Regular cardiac myocyte (primary cell): ENCODE results near the gene CAPNS1. TPM values are rescaled to one million over a fixed set of nuclear protein-coding genes. Genes with fewer than 3 reads are reported as not detected.

Experiments
- total RNA-seq: library from RNA; depleted of rRNA; stranded (reverse); fragments of >200 nt; gene quantifications from 2 replicates; pipeline ENCODE4 v1.2.3, GENCODE V29; 2014

The CAPNS1 gene
- total RNA-seq: 198 and 306 TPM in 2 replicates

GRCh38 chr19:36139473-36140303, at the start of gene CAPNS1:
TSS of gene CAPNS1 (plus strand) at chr19:36140066. CDS start at chr19:36141012, 946 bp downstream.

DNA sequence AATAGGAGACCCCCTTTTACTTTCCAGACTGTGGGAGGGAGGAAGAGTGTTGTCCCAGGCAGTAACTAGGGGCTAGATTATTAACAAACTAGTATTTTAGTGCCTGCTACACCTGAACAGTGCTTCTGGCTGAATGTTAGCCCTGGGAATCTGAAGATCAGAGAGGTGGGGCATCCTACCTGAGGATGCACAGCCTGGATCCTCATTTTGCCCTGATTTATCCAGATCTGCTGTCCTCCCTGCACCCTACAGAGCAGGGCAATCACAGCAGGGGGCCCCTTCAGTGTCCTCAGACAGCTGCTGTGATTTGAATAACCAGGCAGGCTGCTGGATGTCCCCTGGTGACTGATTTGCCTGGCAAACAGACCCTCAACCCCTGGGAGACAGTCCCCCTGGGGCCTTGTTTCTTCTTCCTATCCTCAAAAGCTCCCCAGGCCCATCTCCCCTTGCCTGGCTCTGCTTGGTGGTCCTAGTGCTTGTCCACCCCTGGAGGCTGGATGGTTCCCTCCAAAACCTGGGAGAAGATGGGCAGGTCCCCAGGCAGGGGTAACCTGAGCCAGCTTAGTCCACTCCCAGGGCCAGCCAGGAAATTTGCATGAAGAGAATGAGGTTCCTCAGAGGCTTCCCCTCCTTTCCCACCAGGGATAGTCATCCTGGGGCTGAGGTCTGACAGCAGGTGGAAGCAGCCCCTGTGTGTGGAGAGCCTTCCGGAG, 29.2 kb upstream of the CAPNS1 start, which contains the start of gene OVOL3:
OVOL3 (plus strand) TSS at position 657 of the 713 bp plus-strand sequence. CDS start 60 bp downstream, outside the sequence.

GRCh38 chr19:36114721-36115452, 25.0 kb upstream of the CAPNS1 start, which contains the start of gene POLR2I:
TSS of gene POLR2I (minus strand) at chr19:36114875. CDS start at chr19:36114856, 19 bp downstream.

GRCh38 chr19:36115453-36116343, 24.2 kb upstream of the CAPNS1 start, which contains the start of gene TBCB:
TSS of gene TBCB (plus strand) at chr19:36115468. CDS start at chr19:36115561, 93 bp downstream.

GRCh38 chr19:36152352-36153091, 12.7 kb downstream of the CAPNS1 start, which contains the start of gene COX7A1:
TSS of gene COX7A1 (minus strand) at chr19:36152447. CDS start at chr19:36152407, 40 bp downstream.

Other genes with a start within 250 kb of the CAPNS1 start
- gene NFKBID, start 239.5 kb upstream of the CAPNS1 start, total RNA-seq: 2.0 and 2.5 TPM in 2 replicates
- gene HCST, start 237.5 kb upstream of the CAPNS1 start, total RNA-seq: 0.38 and 0.56 TPM in 2 replicates
- gene TYROBP, start 231.8 kb upstream of the CAPNS1 start, total RNA-seq: not detected in 2 replicates
- gene LRFN3, start 203.7 kb upstream of the CAPNS1 start, total RNA-seq: 1.2 and 2.3 TPM in 2 replicates
- gene SDHAF1, start 144.9 kb upstream of the CAPNS1 start, total RNA-seq: 12.1 and 12.5 TPM in 2 replicates
- 0.19 and 0.28 TPM in 2 replicates for gene SYNE4, start 131.3 kb upstream of the CAPNS1 start, total RNA-seq
- 18.3 and 20.5 TPM in 2 replicates for gene ALKBH6, start 125.9 kb upstream of the CAPNS1 start, total RNA-seq
- gene CLIP3, start 107.2 kb upstream of the CAPNS1 start, total RNA-seq: 2.5 and 5.4 TPM in 2 replicates
- gene THAP8, start 85.8 kb upstream of the CAPNS1 start, total RNA-seq: 3.3 and 4.5 TPM in 2 replicates
- 0.85 and 8.4 TPM in 2 replicates for gene WDR62, start 85.2 kb upstream of the CAPNS1 start, total RNA-seq
- gene OVOL3, start 28.9 kb upstream of the CAPNS1 start, total RNA-seq: not detected in 2 replicates
- 41.7 and 65.2 TPM in 2 replicates for gene POLR2I, start 25.2 kb upstream of the CAPNS1 start, total RNA-seq
- 179 and 333 TPM in 2 replicates for gene TBCB, start 24.6 kb upstream of the CAPNS1 start, total RNA-seq
- gene COX7A1, start 12.4 kb downstream of the CAPNS1 start, total RNA-seq: 25.4 and 70.5 TPM in 2 replicates
- gene ZNF565, start 74.6 kb downstream of the CAPNS1 start, total RNA-seq: 6.1 and 9.3 TPM in 2 replicates
- gene ZNF146, start 75.0 kb downstream of the CAPNS1 start, total RNA-seq: 85.4 and 89.9 TPM in 2 replicates
- 1.9 and 5.1 TPM in 2 replicates for gene ZFP14, start 239.1 kb downstream of the CAPNS1 start, total RNA-seq